SK-N-MC (cell line): ENCODE data around the gene PREP.

Experiments used
- DNase-seq: peaks from one replicate; pipeline ENCODE4 v3.0.0-alpha.2; 2011; ENCODE audit warnings: low read depth, low spot score
- H3K27ac ChIP-seq: fragments of 200-600 bp; sonication (generic); 2 replicates; pipeline ENCODE4 v1.5.1; 2016; ENCODE audit warnings: mixed run types
- H3K36me3 ChIP-seq: fragments of 200-600 bp; sonication (generic); 2 replicates; pipeline ENCODE4 v1.6.1; 2017; ENCODE audit warnings: antibody characterized with exemption, low read length, mixed read lengths; ENCODE audit not compliant: insufficient read depth
- H3K4me3 ChIP-seq: fragments of 200-600 bp; sonication (generic); 2 replicates; pipeline ENCODE4 v1.5.1; 2016
- H3K9ac ChIP-seq: fragments of 200-600 bp; sonication (generic); 2 replicates; pipeline ENCODE4 v1.8.0; 2017; ENCODE audit warnings: mixed run types, mixed read lengths; ENCODE audit not compliant: insufficient read length
- H3K9me3 ChIP-seq: fragments of 200-600 bp; sonication (generic); 2 replicates; pipeline ENCODE4 v1.6.1; 2017; ENCODE audit warnings: low read depth, mild to moderate bottlenecking, antibody characterized with exemption, low read length, moderate library complexity, mixed read lengths
- EZH2 ChIP-seq: fragments of 200-600 bp; sonication (generic); IDR thresholded peaks from one replicate; pipeline ENCODE4 v1.6.1; 2017; ENCODE audit warnings: antibody characterized with exemption
- FOXP2 ChIP-seq: optimal IDR thresholded peaks from 2 replicates; pipeline ENCODE3; 2011; ENCODE audit warnings: mild to moderate bottlenecking, moderate library complexity; ENCODE audit not compliant: insufficient read depth; ENCODE audit errors: extremely low read length, control extremely low read depth
- POLR2AphosphoS5 ChIP-seq: IDR thresholded peaks from 2 replicates; pipeline ENCODE4 v1.6.1; 2012; ENCODE audit warnings: mild to moderate bottlenecking, low read depth, low read length, borderline replicate concordance

The PREP gene

DNA sequence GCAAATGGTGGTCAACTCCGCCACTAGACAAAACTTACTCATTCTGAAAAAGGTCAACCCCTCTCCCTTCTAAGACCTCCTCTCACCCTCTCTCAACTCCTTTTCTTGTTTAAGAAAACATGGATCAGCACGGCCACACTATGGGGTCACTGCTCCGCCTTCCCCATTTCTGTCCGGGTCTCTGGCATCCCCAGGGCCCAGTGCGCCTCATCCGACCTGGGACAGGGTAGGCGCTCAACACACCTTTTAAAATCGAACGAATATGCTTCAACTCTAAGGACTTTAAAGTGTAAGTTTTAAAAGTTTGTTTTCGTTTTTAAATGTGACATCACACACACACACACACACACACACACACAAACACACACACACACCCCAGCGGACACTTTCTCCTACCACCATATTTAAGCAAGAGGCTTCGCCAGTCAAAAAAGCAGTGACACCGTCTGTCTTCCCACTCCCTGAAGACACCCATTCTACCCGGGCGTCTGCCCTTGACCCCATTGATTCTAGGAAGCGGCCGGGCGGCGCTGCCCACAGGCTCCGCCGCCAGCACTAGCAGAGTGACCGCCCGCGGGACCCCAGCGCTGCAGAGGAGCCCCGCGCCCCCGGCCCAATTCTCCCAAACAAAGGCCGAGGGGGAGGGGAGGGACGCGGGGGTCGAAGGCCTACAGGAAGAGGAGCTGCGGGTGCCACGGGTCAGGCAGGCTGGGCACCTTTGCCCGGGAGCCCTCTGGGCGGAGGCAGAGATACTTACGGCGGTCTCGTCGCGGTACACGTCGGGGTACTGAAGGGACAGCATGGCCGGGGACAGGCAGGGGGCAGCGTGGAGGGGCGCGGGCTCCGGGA, 568 bp downstream of the PREP start:
- no peak for DNase-seq
- TF ChIP-seq EZH2: no peak
- TF ChIP-seq POLR2AphosphoS5: no peak
- no peak for TF ChIP-seq FOXP2
- Histone ChIP-seq H3K9ac (peak overlapping the region; percentile 80), H3K36me3 (0 out of 2 replicates have a peak, but pooled peaks cover under 1% of the 10 kb centered on the region), H3K9me3 (no peaks in the 10 kb centered on the region), H3K4me3 (peak overlapping the region; percentile 96), H3K27ac (no peak overlapping the region)

DNA sequence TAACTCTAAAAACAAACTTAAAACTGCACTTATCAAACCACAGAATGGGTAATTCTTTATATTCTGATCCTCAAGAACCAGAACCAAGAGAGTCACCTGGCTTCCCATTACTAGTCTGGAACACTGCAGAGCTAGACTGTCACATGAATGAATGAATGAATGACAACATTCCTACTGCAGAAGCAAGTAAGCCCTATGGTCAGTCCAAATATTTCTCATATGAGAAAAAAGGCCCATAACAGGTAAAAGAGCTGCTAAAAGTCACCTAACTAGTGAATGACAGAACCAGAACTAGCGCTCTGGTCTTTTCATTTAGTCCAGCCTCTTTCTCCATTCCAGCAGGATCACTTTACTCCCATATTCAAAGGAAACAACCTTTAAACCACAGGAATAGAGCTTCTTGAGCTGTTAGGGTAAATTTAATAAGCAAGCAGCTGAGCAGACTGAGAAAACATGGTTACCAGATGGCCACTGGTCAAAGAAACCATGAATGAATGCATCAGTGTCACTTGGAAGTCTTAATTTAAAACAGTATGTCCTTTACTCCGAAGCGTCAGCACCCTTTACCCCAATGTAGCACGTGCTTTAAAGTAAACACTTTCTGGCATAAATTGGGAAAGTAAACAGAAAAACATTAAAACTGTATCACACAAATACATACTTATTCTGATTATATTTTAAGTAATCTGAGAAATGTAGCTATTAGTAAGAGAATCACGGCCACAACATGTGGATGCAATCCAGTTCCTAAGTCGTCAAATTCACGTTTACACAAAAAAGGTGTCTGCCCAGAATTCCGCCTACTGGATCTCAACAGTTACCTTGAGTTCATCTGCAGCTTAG, 1.4 kb downstream of the PREP start:
- peaks cover 4% of the 10 kb centered on the region; the same call in 1 of the 2 replicates for H3K36me3 ChIP-seq

DNA sequence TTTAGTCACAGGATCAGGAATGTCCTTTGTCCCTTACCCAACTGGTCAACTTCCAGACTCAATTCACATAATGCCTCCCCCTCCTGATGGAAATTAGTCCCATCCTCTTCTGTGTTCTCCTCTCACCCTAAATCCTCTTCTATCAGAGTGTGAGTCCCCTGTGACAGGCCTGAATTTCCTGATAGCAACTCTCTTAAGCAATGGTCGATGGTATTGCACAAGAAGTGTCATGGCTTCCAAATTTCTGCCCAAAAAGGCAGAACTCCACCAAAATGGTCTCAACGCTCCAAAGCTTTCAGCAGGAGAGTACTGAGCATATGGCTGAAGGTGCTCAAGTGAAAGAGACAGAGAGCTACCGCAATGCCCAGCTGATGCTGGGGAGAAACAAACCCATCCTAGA, 2.4 kb downstream of the PREP start:
- no peak for DNase-seq
- Histone ChIP-seq H3K36me3 (peaks cover 12% of the 10 kb centered on the region; the same call in 1 of the 2 replicates), H3K9me3 (no peaks in the 10 kb centered on the region), H3K4me3 (no peak overlapping the region), H3K9ac (no peak overlapping the region), H3K27ac (no peak overlapping the region)
- no peak for TF ChIP-seq POLR2AphosphoS5
- TF ChIP-seq EZH2: no peak
- no peak for TF ChIP-seq FOXP2

More for the DNA sequence above, 1.4 kb downstream of the PREP start:
- TF ChIP-seq POLR2AphosphoS5: no peak
- TF ChIP-seq FOXP2: no peak
- no peak for TF ChIP-seq EZH2
- H3K9ac ChIP-seq: peak overlapping the region; percentile 80
- H3K9me3 ChIP-seq: no peaks in the 10 kb centered on the region
- peak overlapping the region; percentile 96 for H3K4me3 ChIP-seq
- DNase-seq: no peak
- H3K27ac ChIP-seq: no peak overlapping the region

DNA sequence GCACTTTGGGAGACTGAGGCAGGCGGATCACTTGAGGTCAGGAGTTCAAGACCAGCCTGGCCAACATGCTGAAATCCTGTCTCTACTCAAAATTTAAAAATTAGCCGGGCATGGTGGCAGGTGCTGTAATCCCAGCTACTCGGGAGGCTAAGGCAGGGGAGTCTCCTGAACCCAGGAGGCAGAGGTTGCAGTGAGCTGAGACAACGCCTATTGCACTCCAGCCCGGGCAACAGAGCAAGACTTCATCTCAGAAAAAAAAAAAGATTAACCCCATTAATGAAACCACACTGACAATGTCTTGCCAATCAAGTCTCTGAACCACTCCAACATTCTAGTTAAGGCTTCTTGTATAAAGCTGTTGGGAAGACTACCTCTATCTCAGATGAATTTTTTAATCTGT, 4.0 kb downstream of the PREP start:
- Histone ChIP-seq H3K36me3 (peaks cover 16% of the 10 kb centered on the region; the same call in 1 of the 2 replicates), H3K9me3 (no peaks in the 10 kb centered on the region), H3K27ac (no peak overlapping the region), H3K4me3 (no peak overlapping the region), H3K9ac (no peak overlapping the region)
- no peak for TF ChIP-seq POLR2AphosphoS5
- no peak for TF ChIP-seq FOXP2
- TF ChIP-seq EZH2: no peak
- DNase-seq: no peak

DNA sequence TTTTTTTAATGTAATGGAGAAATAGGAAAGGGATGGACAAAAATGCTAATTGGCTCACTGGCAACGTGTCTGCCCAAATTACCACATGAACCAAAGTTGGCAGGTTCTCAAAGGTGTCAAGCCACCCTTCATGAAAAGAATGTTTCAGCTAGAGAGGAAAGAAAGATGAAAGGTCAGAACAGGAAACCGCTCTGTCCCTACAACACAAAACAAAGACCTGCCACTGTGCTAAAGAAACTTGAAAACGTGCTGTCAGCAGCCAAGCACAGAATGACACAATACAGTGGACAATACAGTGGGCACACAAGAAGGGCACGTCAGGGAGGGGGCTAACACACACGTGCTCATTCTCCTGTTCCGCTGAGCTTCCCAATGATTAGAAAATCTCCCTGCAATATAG, 4.9 kb downstream of the PREP start:
- H3K9ac ChIP-seq: no peak overlapping the region
- peaks cover 16% of the 10 kb centered on the region; the same call in 1 of the 2 replicates for H3K36me3 ChIP-seq
- no peak for DNase-seq
- H3K9me3 ChIP-seq: no peaks in the 10 kb centered on the region
- no peak for TF ChIP-seq EZH2
- TF ChIP-seq POLR2AphosphoS5: no peak
- no peak for TF ChIP-seq FOXP2
- no peak overlapping the region for H3K27ac ChIP-seq
- no peak overlapping the region for H3K4me3 ChIP-seq

DNA sequence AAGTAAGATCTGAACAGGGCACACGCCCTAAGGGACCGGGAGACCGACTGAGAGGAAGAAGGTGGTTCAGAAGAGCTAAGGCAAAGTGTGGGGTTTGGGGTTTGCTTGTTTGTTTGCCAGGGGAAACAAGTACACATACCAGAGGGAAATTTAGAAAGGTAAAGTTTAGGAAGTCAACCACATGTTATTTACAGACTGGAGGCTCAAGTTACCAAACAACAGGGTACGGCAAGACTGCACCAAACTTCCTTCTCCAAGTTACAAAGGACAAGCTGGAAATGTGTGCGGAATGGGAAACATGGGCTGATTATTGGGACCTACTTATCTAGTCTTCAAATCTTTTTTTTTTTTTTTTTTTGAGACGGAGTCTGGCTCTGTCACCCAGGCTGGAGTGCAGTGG, 11.2 kb downstream of the PREP start:
- Histone ChIP-seq H3K36me3 (peaks cover 13% of the 10 kb centered on the region; the same call in 1 of the 2 replicates), H3K9ac (no peak overlapping the region), H3K27ac (no peak overlapping the region), H3K9me3 (no peaks in the 10 kb centered on the region), H3K4me3 (no peak overlapping the region)
- no peak for DNase-seq
- TF ChIP-seq POLR2AphosphoS5 (no peak), FOXP2 (no peak), EZH2 (no peak)

DNA sequence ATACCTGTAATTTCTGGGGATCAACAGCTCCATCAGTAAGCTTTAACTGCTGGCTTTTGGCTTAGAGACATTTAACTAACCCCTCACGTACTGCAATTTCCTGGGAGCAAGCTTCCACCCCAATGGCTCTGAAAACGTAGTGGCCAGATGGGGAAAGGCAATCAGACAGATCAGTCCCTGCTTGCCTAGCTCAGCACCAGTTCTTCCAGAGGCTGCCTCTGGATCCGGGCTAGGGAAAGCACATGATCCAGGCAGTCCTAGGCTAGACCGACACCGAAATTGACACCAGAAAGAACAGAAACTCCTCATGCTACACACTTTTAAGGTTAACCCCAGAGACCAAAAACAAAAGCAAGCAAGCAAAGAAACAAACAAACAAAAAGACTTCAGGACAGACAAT, 13.3 kb downstream of the PREP start:
- Histone ChIP-seq H3K36me3 (0 out of 2 replicates have a peak, but pooled peaks cover 3% of the 10 kb centered on the region), H3K9ac (no peak overlapping the region), H3K9me3 (no peaks in the 10 kb centered on the region), H3K4me3 (no peak overlapping the region), H3K27ac (no peak overlapping the region)
- DNase-seq: no peak
- TF ChIP-seq FOXP2 (no peak), EZH2 (no peak), POLR2AphosphoS5 (no peak)

DNA sequence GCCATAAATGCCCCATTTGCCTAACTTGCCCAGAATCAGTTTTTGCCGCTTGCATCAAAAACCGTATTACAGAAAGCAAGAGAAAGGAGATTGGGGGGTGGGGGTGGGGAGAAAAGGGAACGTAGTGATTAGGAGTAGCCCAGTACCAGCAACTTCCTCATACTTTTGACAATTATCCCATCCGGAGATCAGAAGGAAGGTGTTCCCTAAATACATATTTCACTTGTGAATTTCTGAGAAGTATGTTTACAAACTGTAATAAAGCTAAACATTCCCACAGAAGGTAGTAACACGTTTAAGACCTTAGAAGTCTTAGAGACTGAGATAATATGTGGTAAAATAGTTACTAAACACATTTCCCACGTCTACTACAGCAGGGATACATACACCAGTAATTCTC, 14.5 kb downstream of the PREP start:
- TF ChIP-seq POLR2AphosphoS5: no peak
- no peak for TF ChIP-seq FOXP2
- no peak for TF ChIP-seq EZH2
- H3K4me3 ChIP-seq: no peak overlapping the region
- DNase-seq: no peak
- no peak overlapping the region for H3K27ac ChIP-seq
- H3K9ac ChIP-seq: no peak overlapping the region
- H3K36me3 ChIP-seq: peaks cover 3% of the 10 kb centered on the region; the same call in 1 of the 2 replicates
- H3K9me3 ChIP-seq: no peaks in the 10 kb centered on the region
